WTC11 (cell line): ENCODE results near the gene GATA3. TPM values are rescaled to one million over a fixed set of nuclear protein-coding genes. Genes with fewer than 3 reads are reported as not detected.
A peak's percentile ranks its signal among the peaks of the same experiment; 100 is the strongest.

Source experiments
- ATAC-seq: fragments of 200-7000 bp; cut with Tn5 transposase; 2 replicates; pipeline ENCODE4 v1.10.0; 2021; ENCODE audit warnings: mild to moderate bottlenecking, moderate library complexity
- CTCF ChIA-PET: fragments of 300-600 bp; sonication (Branson Sonifier 250); formaldehyde crosslinking; loops from one replicate; lab custom pipeline; 2021; ENCODE audit warnings: antibody characterized with exemption; lab: Charles Lee
- POLR2A ChIA-PET: fragments of 350-600 bp; sonication (Branson Sonifier 250); formaldehyde crosslinking; loops from one replicate; lab custom pipeline; 2021; ENCODE audit warnings: antibody characterized with exemption; lab: Charles Lee
- DNase-seq: peaks from one replicate; pipeline ENCODE4 v3.0.0; 2021; ENCODE audit warnings: low spot score
- H3K27ac Mint-ChIP-seq: 2 replicates; pipeline ENCODE4 v1.8.0; 2021; ENCODE audit warnings: mixed read lengths
- H3K27me3 Mint-ChIP-seq: 2 replicates; pipeline ENCODE4 v1.8.0; 2021; ENCODE audit warnings: low read depth, mild to moderate bottlenecking, moderate library complexity, mixed read lengths
- H3K36me3 Mint-ChIP-seq: 2 replicates; pipeline ENCODE4 v1.8.0; 2021; ENCODE audit warnings: mixed read lengths
- H3K4me1 Mint-ChIP-seq: 2 replicates; pipeline ENCODE4 v1.8.0; 2022; ENCODE audit warnings: mixed read lengths
- H3K4me3 Mint-ChIP-seq: 2 replicates; pipeline ENCODE4 v1.8.0; 2021; ENCODE audit warnings: mild to moderate bottlenecking, moderate library complexity, mixed read lengths
- H3K9me3 Mint-ChIP-seq: 2 replicates; pipeline ENCODE4 v1.8.0; 2021; ENCODE audit warnings: mixed read lengths
- ATF1 ChIP-seq: sonication (generic); formaldehyde crosslinking; IDR thresholded peaks from 2 replicates; pipeline ENCODE4 v1.8.1; 2023; ENCODE audit warnings: mild to moderate bottlenecking, moderate library complexity, missing genetic modification reagents
- CBFB ChIP-seq: sonication (generic); formaldehyde crosslinking; IDR thresholded peaks from 2 replicates; pipeline ENCODE4 v1.8.1; 2022; ENCODE audit warnings: mild to moderate bottlenecking, low read depth, missing genetic modification reagents
- CREB1 ChIP-seq: sonication (generic); formaldehyde crosslinking; IDR thresholded peaks from 2 replicates; pipeline ENCODE4 v1.8.0; 2023; ENCODE audit warnings: mild to moderate bottlenecking, missing genetic modification reagents
- FOXP1 ChIP-seq: sonication (generic); formaldehyde crosslinking; IDR thresholded peaks from 2 replicates; pipeline ENCODE4 v1.8.0; 2022; ENCODE audit warnings: missing genetic modification reagents, mild to moderate bottlenecking, moderate library complexity, borderline replicate concordance
- HMGA2 ChIP-seq: fragments of 250-450 bp; sonication (Bioruptor Pico); IDR thresholded peaks from 2 replicates; pipeline ENCODE4 v1.4.0; 2021; ENCODE audit warnings: mild to moderate bottlenecking, moderate library complexity
- KAT7 ChIP-seq: sonication (generic); formaldehyde crosslinking; IDR thresholded peaks from 2 replicates; pipeline ENCODE4 v1.8.1; 2023; ENCODE audit warnings: missing genetic modification reagents, mild to moderate bottlenecking, borderline replicate concordance
- MYBL2 ChIP-seq: sonication (generic); formaldehyde crosslinking; IDR thresholded peaks from 2 replicates; pipeline ENCODE4 v1.8.1; 2023; ENCODE audit warnings: mild to moderate bottlenecking, moderate library complexity, missing genetic modification reagents
- NFE2L1 ChIP-seq: sonication (generic); formaldehyde crosslinking; IDR thresholded peaks from 2 replicates; pipeline ENCODE4 v1.8.1; 2023; ENCODE audit warnings: missing genetic modification reagents
- NR1H2 ChIP-seq: sonication (generic); formaldehyde crosslinking; IDR thresholded peaks from 2 replicates; pipeline ENCODE4 v1.9.0; 2021; ENCODE audit warnings: mild to moderate bottlenecking, moderate library complexity, missing genetic modification reagents
- PRRX2 ChIP-seq: fragments of 250-450 bp; sonication (Bioruptor Pico); IDR thresholded peaks from 2 replicates; pipeline ENCODE4 v1.8.0; 2021; ENCODE audit warnings: mild to moderate bottlenecking
- SOX15 ChIP-seq: fragments of 250-450 bp; sonication (Bioruptor Pico); IDR thresholded peaks from 2 replicates; pipeline ENCODE4 v1.9.0; 2021; ENCODE audit warnings: mild to moderate bottlenecking
- SP1 ChIP-seq: sonication (generic); formaldehyde crosslinking; conservative IDR thresholded peaks from 2 replicates; pipeline ENCODE4 v1.8.1; 2022; ENCODE audit warnings: missing genetic modification reagents
- TEAD1 ChIP-seq: sonication (generic); formaldehyde crosslinking; IDR thresholded peaks from 2 replicates; pipeline ENCODE4 v1.8.0; 2022; ENCODE audit warnings: mild to moderate bottlenecking, missing genetic modification reagents
- TP53 ChIP-seq: sonication (generic); formaldehyde crosslinking; IDR thresholded peaks from 2 replicates; pipeline ENCODE4 v1.8.1; 2023; ENCODE audit warnings: mild to moderate bottlenecking, missing genetic modification reagents
- ZNF671 ChIP-seq: fragments of 250-450 bp; sonication (Bioruptor Pico); IDR thresholded peaks from 2 replicates; pipeline ENCODE4 v1.8.0; 2021; ENCODE audit warnings: mild to moderate bottlenecking
- total RNA-seq: library from RNA; stranded (reverse); gene quantifications from 3 replicates; pipeline ENCODE4 v1.2.3, GENCODE V29; 2021
- TF ChIP-seq, protein P1 (sequence below): fragments of 250-450 bp; sonication (Bioruptor Pico); IDR thresholded peaks from 2 replicates; pipeline ENCODE4 v1.9.0; 2021; ENCODE audit warnings: mild to moderate bottlenecking
- TF ChIP-seq, protein P2 (sequence below): sonication (generic); formaldehyde crosslinking; IDR thresholded peaks from 2 replicates; pipeline ENCODE4 v1.8.1; 2023; ENCODE audit warnings: mild to moderate bottlenecking, missing genetic modification reagents, moderate library complexity
- TF ChIP-seq, protein P3 (sequence below): sonication (generic); formaldehyde crosslinking; IDR thresholded peaks from 2 replicates; pipeline ENCODE4 v1.8.0; 2022; ENCODE audit warnings: mild to moderate bottlenecking, missing genetic modification reagents
- TF ChIP-seq, protein P4 (sequence below): sonication (generic); formaldehyde crosslinking; IDR thresholded peaks from 2 replicates; pipeline ENCODE4 v1.8.0; 2023; ENCODE audit warnings: missing genetic modification reagents, mild to moderate bottlenecking, borderline replicate concordance
- TF ChIP-seq, protein P5 (sequence below): fragments of 250-450 bp; sonication (Bioruptor Pico); IDR thresholded peaks from 2 replicates; pipeline ENCODE4 v1.8.0; 2021; ENCODE audit warnings: mild to moderate bottlenecking
- TF ChIP-seq, protein P6 (sequence below): sonication (generic); formaldehyde crosslinking; IDR thresholded peaks from 2 replicates; pipeline ENCODE4 v1.8.1; 2022; ENCODE audit warnings: mild to moderate bottlenecking, missing genetic modification reagents, moderate library complexity, borderline replicate concordance
- TF ChIP-seq, protein P7 (sequence below): sonication (generic); formaldehyde crosslinking; IDR thresholded peaks from 2 replicates; pipeline ENCODE4 v1.8.0; 2022; ENCODE audit warnings: mild to moderate bottlenecking, missing genetic modification reagents

The GATA3 gene
- total RNA-seq, 1 experiment from 2014 or later = 0.72 TPM

DNA sequence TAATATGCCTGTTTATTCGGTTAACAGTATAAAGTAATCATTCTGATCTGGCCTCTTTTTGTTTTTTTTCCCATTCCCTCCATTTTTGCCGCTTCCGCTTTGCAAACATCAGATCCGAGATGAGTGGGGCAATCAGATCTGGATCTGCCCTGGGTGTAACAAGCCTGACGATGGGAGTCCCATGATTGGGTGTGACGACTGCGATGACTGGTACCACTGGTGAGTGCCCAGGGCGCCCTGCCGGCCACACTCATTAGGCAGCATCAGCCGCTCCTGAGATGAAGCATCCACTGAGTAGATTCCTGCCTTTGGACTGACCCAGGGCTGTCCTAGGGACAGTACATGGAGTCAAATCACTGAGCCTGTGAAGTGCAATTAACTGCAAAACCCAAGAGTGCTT is 40.9 kb upstream of the GATA3 start:
- peaks cover 12% of the 10 kb centered on the region for H3K4me1 Mint-ChIP-seq
- DNase-seq = no peak
- ATAC-seq = no peak
- ChIA-PET CTCF (no interaction called here), POLR2A (no interaction called here)
- no peak overlapping the region for H3K27ac Mint-ChIP-seq
- no peaks in the 10 kb centered on the region for H3K27me3 Mint-ChIP-seq
- TF ChIP-seq NR1H2 (CRISPR knock-in tag) (no peak), HMGA2 (CRISPR knock-in tag) (no peak), FOXP1 (CRISPR knock-in tag) (no peak), TP53 (CRISPR knock-in tag) (no peak), PRRX2 (CRISPR knock-in tag) (no peak), TEAD1 (CRISPR knock-in tag) (no peak), CREB1 (CRISPR knock-in tag) (no peak)
- TF ChIP-seq, protein P1, sequence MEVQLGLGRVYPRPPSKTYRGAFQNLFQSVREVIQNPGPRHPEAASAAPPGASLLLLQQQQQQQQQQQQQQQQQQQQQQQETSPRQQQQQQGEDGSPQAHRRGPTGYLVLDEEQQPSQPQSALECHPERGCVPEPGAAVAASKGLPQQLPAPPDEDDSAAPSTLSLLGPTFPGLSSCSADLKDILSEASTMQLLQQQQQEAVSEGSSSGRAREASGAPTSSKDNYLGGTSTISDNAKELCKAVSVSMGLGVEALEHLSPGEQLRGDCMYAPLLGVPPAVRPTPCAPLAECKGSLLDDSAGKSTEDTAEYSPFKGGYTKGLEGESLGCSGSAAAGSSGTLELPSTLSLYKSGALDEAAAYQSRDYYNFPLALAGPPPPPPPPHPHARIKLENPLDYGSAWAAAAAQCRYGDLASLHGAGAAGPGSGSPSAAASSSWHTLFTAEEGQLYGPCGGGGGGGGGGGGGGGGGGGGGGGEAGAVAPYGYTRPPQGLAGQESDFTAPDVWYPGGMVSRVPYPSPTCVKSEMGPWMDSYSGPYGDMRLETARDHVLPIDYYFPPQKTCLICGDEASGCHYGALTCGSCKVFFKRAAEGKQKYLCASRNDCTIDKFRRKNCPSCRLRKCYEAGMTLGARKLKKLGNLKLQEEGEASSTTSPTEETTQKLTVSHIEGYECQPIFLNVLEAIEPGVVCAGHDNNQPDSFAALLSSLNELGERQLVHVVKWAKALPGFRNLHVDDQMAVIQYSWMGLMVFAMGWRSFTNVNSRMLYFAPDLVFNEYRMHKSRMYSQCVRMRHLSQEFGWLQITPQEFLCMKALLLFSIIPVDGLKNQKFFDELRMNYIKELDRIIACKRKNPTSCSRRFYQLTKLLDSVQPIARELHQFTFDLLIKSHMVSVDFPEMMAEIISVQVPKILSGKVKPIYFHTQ (CRISPR knock-in tag) = no peak
- TF ChIP-seq, protein P2, sequence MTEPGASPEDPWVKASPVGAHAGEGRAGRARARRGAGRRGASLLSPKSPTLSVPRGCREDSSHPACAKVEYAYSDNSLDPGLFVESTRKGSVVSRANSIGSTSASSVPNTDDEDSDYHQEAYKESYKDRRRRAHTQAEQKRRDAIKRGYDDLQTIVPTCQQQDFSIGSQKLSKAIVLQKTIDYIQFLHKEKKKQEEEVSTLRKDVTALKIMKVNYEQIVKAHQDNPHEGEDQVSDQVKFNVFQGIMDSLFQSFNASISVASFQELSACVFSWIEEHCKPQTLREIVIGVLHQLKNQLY = no peak
- TF ChIP-seq, protein P3, sequence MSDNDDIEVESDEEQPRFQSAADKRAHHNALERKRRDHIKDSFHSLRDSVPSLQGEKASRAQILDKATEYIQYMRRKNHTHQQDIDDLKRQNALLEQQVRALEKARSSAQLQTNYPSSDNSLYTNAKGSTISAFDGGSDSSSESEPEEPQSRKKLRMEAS (CRISPR knock-in tag) = no peak
- H3K9me3 Mint-ChIP-seq = no peaks in the 10 kb centered on the region
- no peaks in the 10 kb centered on the region for H3K36me3 Mint-ChIP-seq
- no peak overlapping the region for H3K4me3 Mint-ChIP-seq

DNA sequence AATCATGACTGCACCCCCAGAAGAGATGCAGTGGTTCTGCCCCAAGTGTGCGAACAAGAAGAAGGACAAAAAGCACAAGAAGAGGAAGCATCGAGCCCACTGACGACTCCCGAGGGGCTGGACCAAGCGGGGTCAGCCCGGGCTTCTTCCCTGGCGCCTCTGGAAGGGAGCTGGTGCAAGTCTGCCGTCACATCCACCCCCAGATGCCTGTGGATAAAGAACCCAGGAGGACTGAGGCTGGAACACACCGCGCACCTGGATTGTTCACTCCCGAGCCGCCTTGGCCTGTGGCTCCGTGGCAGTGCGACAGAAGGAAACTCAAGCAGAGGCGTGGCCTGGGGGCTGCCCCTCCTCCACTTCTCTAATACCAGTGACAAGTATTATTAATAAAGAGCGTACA is 39.8 kb upstream of the GATA3 start:
- ChIA-PET POLR2A (no interaction called here), CTCF (no interaction called here)
- no peaks in the 10 kb centered on the region for H3K27me3 Mint-ChIP-seq
- no peak overlapping the region for H3K4me3 Mint-ChIP-seq
- ATAC-seq = no peak
- H3K9me3 Mint-ChIP-seq = no peaks in the 10 kb centered on the region
- H3K36me3 Mint-ChIP-seq = no peaks in the 10 kb centered on the region
- peaks cover 12% of the 10 kb centered on the region for H3K4me1 Mint-ChIP-seq
- TF ChIP-seq, protein P4, sequence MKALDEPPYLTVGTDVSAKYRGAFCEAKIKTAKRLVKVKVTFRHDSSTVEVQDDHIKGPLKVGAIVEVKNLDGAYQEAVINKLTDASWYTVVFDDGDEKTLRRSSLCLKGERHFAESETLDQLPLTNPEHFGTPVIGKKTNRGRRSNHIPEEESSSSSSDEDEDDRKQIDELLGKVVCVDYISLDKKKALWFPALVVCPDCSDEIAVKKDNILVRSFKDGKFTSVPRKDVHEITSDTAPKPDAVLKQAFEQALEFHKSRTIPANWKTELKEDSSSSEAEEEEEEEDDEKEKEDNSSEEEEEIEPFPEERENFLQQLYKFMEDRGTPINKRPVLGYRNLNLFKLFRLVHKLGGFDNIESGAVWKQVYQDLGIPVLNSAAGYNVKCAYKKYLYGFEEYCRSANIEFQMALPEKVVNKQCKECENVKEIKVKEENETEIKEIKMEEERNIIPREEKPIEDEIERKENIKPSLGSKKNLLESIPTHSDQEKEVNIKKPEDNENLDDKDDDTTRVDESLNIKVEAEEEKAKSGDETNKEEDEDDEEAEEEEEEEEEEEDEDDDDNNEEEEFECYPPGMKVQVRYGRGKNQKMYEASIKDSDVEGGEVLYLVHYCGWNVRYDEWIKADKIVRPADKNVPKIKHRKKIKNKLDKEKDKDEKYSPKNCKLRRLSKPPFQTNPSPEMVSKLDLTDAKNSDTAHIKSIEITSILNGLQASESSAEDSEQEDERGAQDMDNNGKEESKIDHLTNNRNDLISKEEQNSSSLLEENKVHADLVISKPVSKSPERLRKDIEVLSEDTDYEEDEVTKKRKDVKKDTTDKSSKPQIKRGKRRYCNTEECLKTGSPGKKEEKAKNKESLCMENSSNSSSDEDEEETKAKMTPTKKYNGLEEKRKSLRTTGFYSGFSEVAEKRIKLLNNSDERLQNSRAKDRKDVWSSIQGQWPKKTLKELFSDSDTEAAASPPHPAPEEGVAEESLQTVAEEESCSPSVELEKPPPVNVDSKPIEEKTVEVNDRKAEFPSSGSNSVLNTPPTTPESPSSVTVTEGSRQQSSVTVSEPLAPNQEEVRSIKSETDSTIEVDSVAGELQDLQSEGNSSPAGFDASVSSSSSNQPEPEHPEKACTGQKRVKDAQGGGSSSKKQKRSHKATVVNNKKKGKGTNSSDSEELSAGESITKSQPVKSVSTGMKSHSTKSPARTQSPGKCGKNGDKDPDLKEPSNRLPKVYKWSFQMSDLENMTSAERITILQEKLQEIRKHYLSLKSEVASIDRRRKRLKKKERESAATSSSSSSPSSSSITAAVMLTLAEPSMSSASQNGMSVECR (CRISPR knock-in tag) = no peak
- no peak for TF ChIP-seq SP1 (CRISPR knock-in tag)
- no peak for TF ChIP-seq ATF1 (CRISPR knock-in tag)
- no peak for TF ChIP-seq TP53 (CRISPR knock-in tag)
- no peak overlapping the region for H3K27ac Mint-ChIP-seq
- no peak for DNase-seq

DNA sequence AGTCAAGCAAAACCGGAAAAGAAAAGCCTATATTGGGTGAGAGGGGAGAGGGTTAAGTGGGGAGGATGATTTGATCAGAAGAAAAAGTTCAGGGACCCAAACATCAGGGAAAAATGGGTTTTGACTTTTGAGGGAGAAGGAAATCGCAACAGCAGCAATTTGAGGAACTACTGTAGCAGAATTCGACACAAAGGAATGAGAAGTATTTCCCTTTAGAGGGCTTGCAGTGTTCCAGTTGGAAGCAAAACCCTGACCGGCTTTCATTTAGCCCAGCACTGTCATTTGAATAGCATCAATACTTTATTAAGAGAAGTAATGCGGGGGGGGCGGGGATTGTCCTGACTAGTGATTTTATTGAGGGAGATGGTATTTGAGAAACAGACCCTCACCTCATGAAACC is 37.2 kb upstream of the GATA3 start:
- Mint-ChIP-seq H3K9me3 (no peaks in the 10 kb centered on the region), H3K27me3 (no peaks in the 10 kb centered on the region), H3K4me1 (peaks cover 12% of the 10 kb centered on the region), H3K27ac (peak overlapping the region; percentile 19), H3K4me3 (no peak overlapping the region), H3K36me3 (no peaks in the 10 kb centered on the region)
- DNase-seq = no peak
- ATAC-seq = peak; percentile 67
- POLR2A ChIA-PET = no interaction called here
- TF ChIP-seq NFE2L1 (CRISPR knock-in tag) (no peak), ZNF671 (CRISPR knock-in tag) (no peak), ATF1 (CRISPR knock-in tag) (no peak), MYBL2 (CRISPR knock-in tag) (no peak), PRRX2 (CRISPR knock-in tag) (no peak), KAT7 (CRISPR knock-in tag) (no peak), CBFB (CRISPR knock-in tag) (no peak), SOX15 (CRISPR knock-in tag) (no peak)
- TF ChIP-seq, protein P5, sequence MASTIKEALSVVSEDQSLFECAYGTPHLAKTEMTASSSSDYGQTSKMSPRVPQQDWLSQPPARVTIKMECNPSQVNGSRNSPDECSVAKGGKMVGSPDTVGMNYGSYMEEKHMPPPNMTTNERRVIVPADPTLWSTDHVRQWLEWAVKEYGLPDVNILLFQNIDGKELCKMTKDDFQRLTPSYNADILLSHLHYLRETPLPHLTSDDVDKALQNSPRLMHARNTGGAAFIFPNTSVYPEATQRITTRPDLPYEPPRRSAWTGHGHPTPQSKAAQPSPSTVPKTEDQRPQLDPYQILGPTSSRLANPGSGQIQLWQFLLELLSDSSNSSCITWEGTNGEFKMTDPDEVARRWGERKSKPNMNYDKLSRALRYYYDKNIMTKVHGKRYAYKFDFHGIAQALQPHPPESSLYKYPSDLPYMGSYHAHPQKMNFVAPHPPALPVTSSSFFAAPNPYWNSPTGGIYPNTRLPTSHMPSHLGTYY (CRISPR knock-in tag) = no peak
- TF ChIP-seq, protein P6, sequence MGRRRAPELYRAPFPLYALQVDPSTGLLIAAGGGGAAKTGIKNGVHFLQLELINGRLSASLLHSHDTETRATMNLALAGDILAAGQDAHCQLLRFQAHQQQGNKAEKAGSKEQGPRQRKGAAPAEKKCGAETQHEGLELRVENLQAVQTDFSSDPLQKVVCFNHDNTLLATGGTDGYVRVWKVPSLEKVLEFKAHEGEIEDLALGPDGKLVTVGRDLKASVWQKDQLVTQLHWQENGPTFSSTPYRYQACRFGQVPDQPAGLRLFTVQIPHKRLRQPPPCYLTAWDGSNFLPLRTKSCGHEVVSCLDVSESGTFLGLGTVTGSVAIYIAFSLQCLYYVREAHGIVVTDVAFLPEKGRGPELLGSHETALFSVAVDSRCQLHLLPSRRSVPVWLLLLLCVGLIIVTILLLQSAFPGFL (CRISPR knock-in tag) = no peak
- TF ChIP-seq, protein P7, sequence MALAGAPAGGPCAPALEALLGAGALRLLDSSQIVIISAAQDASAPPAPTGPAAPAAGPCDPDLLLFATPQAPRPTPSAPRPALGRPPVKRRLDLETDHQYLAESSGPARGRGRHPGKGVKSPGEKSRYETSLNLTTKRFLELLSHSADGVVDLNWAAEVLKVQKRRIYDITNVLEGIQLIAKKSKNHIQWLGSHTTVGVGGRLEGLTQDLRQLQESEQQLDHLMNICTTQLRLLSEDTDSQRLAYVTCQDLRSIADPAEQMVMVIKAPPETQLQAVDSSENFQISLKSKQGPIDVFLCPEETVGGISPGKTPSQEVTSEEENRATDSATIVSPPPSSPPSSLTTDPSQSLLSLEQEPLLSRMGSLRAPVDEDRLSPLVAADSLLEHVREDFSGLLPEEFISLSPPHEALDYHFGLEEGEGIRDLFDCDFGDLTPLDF = no peak
- CTCF ChIA-PET = no interaction called here
